RWPE2 (cell line): ENCODE results near the gene LRMDA.

Source experiments
- ATAC-seq: fragments of 200-7000 bp; cut with Tn5 transposase; 3 replicates; pipeline ENCODE4 v1.9.1; 2021; ENCODE audit warnings: low read depth
- DNase-seq: peaks from one replicate; pipeline ENCODE4 v3.0.0-alpha.2; 2020; ENCODE audit warnings: low spot score
- H3K27ac ChIP-seq: fragments of 450-650 bp; 2 replicates; pipeline ENCODE4 v1.5.1; 2017; ENCODE audit warnings: mild to moderate bottlenecking; ENCODE audit not compliant: poor library complexity, severe bottlenecking
- H3K27me3 ChIP-seq: fragments of 250-450 bp; sonication (Bioruptor Pico); 2 replicates; pipeline ENCODE4 v1.5.1; 2021; ENCODE audit warnings: mild to moderate bottlenecking, moderate library complexity; ENCODE audit not compliant: insufficient read depth, poor library complexity, severe bottlenecking
- H3K36me3 ChIP-seq: fragments of 250-450 bp; sonication (Bioruptor Pico); 2 replicates; pipeline ENCODE4 v1.5.1; 2020; ENCODE audit warnings: low read depth, mild to moderate bottlenecking, moderate library complexity
- H3K4me1 ChIP-seq: fragments of 250-450 bp; sonication (Bioruptor Pico); 2 replicates; pipeline ENCODE4 v1.5.1; 2021; ENCODE audit warnings: mild to moderate bottlenecking, moderate library complexity; ENCODE audit not compliant: insufficient read depth, poor library complexity, severe bottlenecking
- H3K4me3 ChIP-seq: fragments of 250-450 bp; sonication (Bioruptor Pico); 2 replicates; pipeline ENCODE4 v1.5.1; 2021; ENCODE audit warnings: mild to moderate bottlenecking, moderate library complexity; ENCODE audit not compliant: severe bottlenecking
- H3K9me3 ChIP-seq: fragments of 250-450 bp; sonication (Bioruptor Pico); 2 replicates; pipeline ENCODE4 v1.5.1; 2021; ENCODE audit warnings: mild to moderate bottlenecking, moderate library complexity; ENCODE audit not compliant: severe bottlenecking
- CTCF ChIP-seq: fragments of 450-650 bp; IDR thresholded peaks from one replicate; pipeline ENCODE4 v1.5.1; 2017; ENCODE audit warnings: mild to moderate bottlenecking, moderate library complexity; ENCODE audit not compliant: poor library complexity, severe bottlenecking

Gene LRMDA

GRCh38 chr10:75476985-75477384 is 45.6 kb downstream of the LRMDA start:
- Histone ChIP-seq H3K36me3 (no peaks in the 10 kb centered on the region), H3K27me3 (no peaks in the 10 kb centered on the region), H3K4me3 (no peak overlapping the region), H3K4me1 (no peaks in the 10 kb centered on the region), H3K9me3 (no peaks in the 10 kb centered on the region), H3K27ac (no peak overlapping the region)
- DNase-seq (no peak), ATAC-seq (no peak)
- no peak for TF ChIP-seq CTCF

GRCh38 chr10:75477680-75478079 is 46.3 kb downstream of the LRMDA start:
- no peaks in the 10 kb centered on the region for H3K27me3 ChIP-seq
- no peaks in the 10 kb centered on the region for H3K4me1 ChIP-seq
- no peaks in the 10 kb centered on the region for H3K36me3 ChIP-seq
- no peak for TF ChIP-seq CTCF
- no peak overlapping the region for H3K4me3 ChIP-seq
- H3K9me3 ChIP-seq, result no peaks in the 10 kb centered on the region
- no peak overlapping the region for H3K27ac ChIP-seq
- DNase-seq, result no peak
- no peak for ATAC-seq

DNA sequence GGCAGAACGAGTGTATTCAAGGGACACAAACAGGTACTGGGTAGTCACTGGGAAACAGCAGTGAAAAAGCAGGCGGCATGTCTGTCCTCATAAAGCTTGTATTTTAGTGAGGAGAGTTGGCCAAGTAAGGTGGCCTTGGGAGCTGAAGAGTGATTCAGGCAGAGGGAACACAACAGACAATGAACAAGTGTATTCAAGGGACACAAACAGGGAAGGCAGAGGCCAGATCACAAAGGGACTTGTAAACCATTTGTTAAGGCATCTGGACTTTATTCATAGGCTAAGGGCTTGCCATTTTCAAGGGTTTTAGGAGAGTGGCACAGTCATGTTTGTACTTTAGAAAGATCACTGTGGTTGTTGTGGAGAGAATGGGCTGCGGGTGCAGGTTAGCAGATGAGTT is 49.0 kb downstream of the LRMDA start:
- H3K36me3 ChIP-seq, result no peaks in the 10 kb centered on the region
- no peak overlapping the region for H3K4me3 ChIP-seq
- no peak overlapping the region for H3K27ac ChIP-seq
- TF ChIP-seq CTCF, result no peak
- H3K4me1 ChIP-seq, result no peaks in the 10 kb centered on the region
- no peak for DNase-seq
- H3K9me3 ChIP-seq, result no peaks in the 10 kb centered on the region
- no peak for ATAC-seq
- no peaks in the 10 kb centered on the region for H3K27me3 ChIP-seq

DNA sequence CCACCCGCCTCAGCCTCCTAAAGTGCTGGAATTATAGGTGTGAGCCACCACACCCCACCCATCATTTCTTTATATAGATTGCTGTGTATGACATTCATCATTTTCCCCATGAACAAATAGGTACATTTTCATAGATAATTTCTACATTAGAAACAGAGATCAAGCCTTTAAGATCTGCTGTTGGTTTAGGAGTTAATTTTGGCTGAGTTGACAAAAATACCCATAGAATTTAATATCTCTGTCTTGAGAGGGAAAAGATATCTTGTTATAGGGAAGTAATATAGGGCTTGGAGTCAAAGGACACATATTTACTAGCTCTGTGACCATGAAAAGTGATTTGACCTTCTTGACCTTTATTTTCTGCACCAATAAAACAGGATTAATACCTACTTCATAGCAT is 51.8 kb downstream of the LRMDA start:
- TF ChIP-seq CTCF, result no peak

DNA sequence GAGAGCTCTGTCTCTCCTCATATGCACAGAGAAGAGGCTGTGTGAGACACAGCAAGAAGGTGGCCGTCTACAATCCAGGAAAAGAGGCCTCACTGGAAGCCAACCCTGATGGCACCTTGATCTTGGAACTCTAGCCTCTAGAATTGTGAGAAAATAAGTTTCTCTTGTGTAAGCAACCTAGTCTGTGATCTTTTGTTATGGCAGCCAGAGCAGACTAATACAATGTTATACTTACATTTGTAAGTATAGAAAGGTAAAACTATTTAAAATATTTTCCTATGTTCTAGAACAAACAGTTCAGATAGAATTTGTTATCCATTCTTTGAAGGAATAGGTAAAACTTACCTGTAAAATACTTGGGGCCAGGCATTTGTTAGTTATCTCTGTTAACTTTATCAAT is 53.3 kb downstream of the LRMDA start:
- ATAC-seq (no peak), DNase-seq (no peak)
- H3K4me3 ChIP-seq, result no peak overlapping the region
- H3K27me3 ChIP-seq, result no peaks in the 10 kb centered on the region
- no peaks in the 10 kb centered on the region for H3K4me1 ChIP-seq
- no peak overlapping the region for H3K27ac ChIP-seq
- no peaks in the 10 kb centered on the region for H3K36me3 ChIP-seq
- TF ChIP-seq CTCF, result no peak
- H3K9me3 ChIP-seq, result no peaks in the 10 kb centered on the region

More for the DNA sequence above, 51.8 kb downstream of the LRMDA start:
- Histone ChIP-seq H3K27ac (no peak overlapping the region), H3K9me3 (no peaks in the 10 kb centered on the region), H3K4me3 (no peak overlapping the region), H3K36me3 (no peaks in the 10 kb centered on the region), H3K4me1 (no peaks in the 10 kb centered on the region), H3K27me3 (no peaks in the 10 kb centered on the region)
- no peak for ATAC-seq
- DNase-seq, result no peak
